Lower lobe of right lung (tissue), 2 donors: ENCODE data around the gene PALLD. TPM values are rescaled to one million over a fixed set of nuclear protein-coding genes. Genes with fewer than 3 reads are reported as not detected.

Experiments
- ATAC-seq, 2 donors: fragments of 200-7000 bp; cut with Tn5 transposase; one replicate each; pipeline ENCODE4 v1.9.1; 2020 to 2022; ENCODE audit warnings: mild to moderate bottlenecking in 2 of 2, moderate library complexity in 2 of 2
- DNase-seq: peaks from one replicate; pipeline ENCODE4 v3.0.0-alpha.2; 2020
- H3K27ac ChIP-seq: fragments of 200-600 bp; one replicate; pipeline ENCODE4 v1.8.0; 2022
- H3K27me3 ChIP-seq: fragments of 200-600 bp; one replicate; pipeline ENCODE4 v1.8.0; 2022; ENCODE audit warnings: low read depth
- H3K36me3 ChIP-seq: fragments of 200-600 bp; one replicate; pipeline ENCODE4 v1.8.0; 2022; ENCODE audit warnings: mild to moderate bottlenecking
- H3K4me1 ChIP-seq: fragments of 200-600 bp; one replicate; pipeline ENCODE4 v1.8.0; 2022
- H3K4me3 ChIP-seq: fragments of 200-600 bp; one replicate; pipeline ENCODE4 v1.8.0; 2022; ENCODE audit warnings: mild to moderate bottlenecking
- H3K9me3 ChIP-seq: fragments of 200-600 bp; one replicate; pipeline ENCODE4 v1.8.0; 2022
- intact Hi-C: fragments of 100-400 bp; cut with DNase I; formaldehyde crosslinking; loops from one replicate; pipeline ENCODE4 v1.11.0; 2022
- total RNA-seq: library from RNA; stranded (reverse); fragmentation: NEBNext Ultra II Directional; extraction: Animal tissue kit (Norgen Biotek cat#: 25700); gene quantifications from one replicate; pipeline ENCODE4 v1.2.1, GENCODE V29; 2021
- TF ChIP-seq, protein P1 (sequence below): fragments of 200-600 bp; IDR thresholded peaks from one replicate; pipeline ENCODE4 v1.8.0; 2022; ENCODE audit warnings: antibody characterized with exemption, mild to moderate bottlenecking
- donor health status: DM: no; HTN: yes; CAD: no; lungs with severe emphysema.

PALLD gene
- total RNA-seq, 1 donor from 2014 or later = 91.9 TPM

DNA sequence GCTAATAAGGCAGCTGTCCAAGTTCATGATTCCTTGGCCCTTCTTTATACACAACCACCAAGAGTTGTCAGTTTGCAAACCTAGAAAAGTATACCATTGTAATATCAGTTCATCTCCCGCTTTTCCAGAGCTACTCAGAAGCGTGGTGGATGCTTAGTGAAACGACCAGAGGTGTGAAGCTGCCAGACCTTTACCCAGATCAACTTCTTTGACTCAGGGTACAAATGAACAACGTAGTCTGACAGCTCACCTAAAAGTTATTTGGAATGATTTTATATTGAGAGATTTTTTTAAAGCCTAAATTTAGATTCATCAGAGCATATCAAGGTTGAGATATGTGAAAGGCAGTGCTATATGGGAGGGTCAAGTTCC is 343.5 kb downstream of the PALLD start:
- no peaks in the 10 kb centered on the region for H3K27me3 ChIP-seq
- H3K36me3 ChIP-seq = no peaks in the 10 kb centered on the region
- no peaks in the 10 kb centered on the region for H3K9me3 ChIP-seq
- TF ChIP-seq, protein P1, sequence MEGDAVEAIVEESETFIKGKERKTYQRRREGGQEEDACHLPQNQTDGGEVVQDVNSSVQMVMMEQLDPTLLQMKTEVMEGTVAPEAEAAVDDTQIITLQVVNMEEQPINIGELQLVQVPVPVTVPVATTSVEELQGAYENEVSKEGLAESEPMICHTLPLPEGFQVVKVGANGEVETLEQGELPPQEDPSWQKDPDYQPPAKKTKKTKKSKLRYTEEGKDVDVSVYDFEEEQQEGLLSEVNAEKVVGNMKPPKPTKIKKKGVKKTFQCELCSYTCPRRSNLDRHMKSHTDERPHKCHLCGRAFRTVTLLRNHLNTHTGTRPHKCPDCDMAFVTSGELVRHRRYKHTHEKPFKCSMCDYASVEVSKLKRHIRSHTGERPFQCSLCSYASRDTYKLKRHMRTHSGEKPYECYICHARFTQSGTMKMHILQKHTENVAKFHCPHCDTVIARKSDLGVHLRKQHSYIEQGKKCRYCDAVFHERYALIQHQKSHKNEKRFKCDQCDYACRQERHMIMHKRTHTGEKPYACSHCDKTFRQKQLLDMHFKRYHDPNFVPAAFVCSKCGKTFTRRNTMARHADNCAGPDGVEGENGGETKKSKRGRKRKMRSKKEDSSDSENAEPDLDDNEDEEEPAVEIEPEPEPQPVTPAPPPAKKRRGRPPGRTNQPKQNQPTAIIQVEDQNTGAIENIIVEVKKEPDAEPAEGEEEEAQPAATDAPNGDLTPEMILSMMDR = no peak
- DNase-seq (no peak), ATAC-seq (no peak)
- peaks cover 7% of the 10 kb centered on the region for H3K4me1 ChIP-seq
- peak overlapping the region; percentile 54 for H3K27ac ChIP-seq
- H3K4me3 ChIP-seq = no peak overlapping the region
- intact Hi-C loops = no loop called here

DNA sequence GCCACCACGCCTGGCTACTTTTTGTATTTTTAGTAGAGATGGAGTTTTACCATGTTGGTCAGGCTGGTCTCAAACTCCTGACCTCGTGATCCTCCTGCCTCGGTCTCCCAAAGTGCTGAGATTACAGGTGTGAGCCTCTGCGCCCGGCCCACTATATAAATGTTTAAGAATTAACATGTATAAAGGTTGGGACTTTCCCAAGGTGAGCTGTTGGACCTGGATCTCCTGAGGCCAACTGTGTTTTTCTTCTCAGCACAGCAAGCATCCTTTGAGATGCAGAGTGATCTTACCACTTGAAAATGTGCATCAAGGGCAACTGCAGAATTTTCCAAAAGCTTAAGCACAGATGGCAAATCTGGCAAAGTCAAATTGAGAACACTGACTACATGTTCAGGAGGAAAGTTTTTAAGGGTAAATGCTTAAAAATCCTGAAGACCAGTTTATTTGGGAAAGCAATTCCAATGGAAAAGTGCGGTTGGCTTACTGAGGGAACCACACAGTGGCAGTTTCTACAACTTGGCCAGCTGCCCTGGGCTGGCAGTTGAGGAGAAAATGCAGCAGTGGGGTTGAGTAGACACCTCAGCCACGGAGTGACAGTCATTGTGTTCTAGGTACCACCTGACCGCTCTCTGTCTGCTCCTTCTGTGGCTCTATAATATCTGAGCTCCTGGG is 344.3 kb downstream of the PALLD start:
- DNase-seq (no peak), ATAC-seq (peak in 1 of 2 donors; percentile 13)
- Histone ChIP-seq H3K4me1 (peaks cover 7% of the 10 kb centered on the region), H3K36me3 (no peaks in the 10 kb centered on the region), H3K4me3 (no peak overlapping the region), H3K27ac (peak overlapping the region; percentile 54), H3K9me3 (no peaks in the 10 kb centered on the region), H3K27me3 (no peaks in the 10 kb centered on the region)
- TF ChIP-seq, protein P1 = no peak
- intact Hi-C loops = no loop called here

DNA sequence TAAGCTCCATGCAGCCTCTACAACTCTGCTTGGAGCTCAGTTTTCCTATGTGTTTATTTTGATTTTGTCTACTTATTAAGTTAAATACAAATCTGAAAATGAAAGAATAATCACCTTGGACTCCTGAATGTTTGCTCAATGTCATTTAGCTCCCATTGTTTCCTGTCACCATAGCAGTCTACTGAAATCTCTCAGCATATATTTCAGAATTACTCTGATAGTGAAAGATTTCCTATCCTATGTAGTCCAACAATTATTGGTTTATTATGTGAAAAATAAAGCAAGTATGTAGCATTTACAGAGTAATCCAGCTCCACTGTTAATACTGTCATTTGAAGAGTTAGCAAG is 344.8 kb downstream of the PALLD start:
- ATAC-seq (no peak), DNase-seq (no peak)
- Histone ChIP-seq H3K27me3 (no peaks in the 10 kb centered on the region), H3K27ac (peak overlapping the region; percentile 54), H3K36me3 (no peaks in the 10 kb centered on the region), H3K4me3 (no peak overlapping the region), H3K9me3 (no peaks in the 10 kb centered on the region), H3K4me1 (peaks cover 7% of the 10 kb centered on the region)
- TF ChIP-seq, protein P1 = no peak
- intact Hi-C loops = no loop called here

DNA sequence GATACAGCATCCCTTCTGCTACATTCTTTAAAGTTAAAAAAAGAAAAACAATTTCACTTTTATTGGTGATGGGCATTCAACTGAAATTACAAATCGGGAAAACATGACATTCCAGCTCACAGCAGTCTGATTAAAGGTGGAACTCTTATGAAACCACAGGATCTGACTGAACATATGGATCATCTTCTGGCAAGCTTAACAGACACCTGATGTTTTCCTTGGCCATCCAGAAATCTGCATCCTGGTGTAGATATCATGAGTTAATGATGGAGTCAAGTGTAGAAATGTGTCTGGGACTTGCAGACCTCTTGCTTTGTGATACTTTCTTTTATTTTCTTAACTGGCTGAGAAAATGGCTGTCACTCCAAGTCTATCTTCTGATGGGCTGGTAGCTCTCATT is 345.3 kb downstream of the PALLD start:
- Histone ChIP-seq H3K27me3 (no peaks in the 10 kb centered on the region), H3K4me1 (peaks cover 8% of the 10 kb centered on the region), H3K4me3 (no peak overlapping the region), H3K9me3 (no peaks in the 10 kb centered on the region), H3K36me3 (no peaks in the 10 kb centered on the region), H3K27ac (peak overlapping the region; percentile 14)
- intact Hi-C loops = no loop called here
- DNase-seq = no peak
- TF ChIP-seq, protein P1 = no peak
- no peak for ATAC-seq

DNA sequence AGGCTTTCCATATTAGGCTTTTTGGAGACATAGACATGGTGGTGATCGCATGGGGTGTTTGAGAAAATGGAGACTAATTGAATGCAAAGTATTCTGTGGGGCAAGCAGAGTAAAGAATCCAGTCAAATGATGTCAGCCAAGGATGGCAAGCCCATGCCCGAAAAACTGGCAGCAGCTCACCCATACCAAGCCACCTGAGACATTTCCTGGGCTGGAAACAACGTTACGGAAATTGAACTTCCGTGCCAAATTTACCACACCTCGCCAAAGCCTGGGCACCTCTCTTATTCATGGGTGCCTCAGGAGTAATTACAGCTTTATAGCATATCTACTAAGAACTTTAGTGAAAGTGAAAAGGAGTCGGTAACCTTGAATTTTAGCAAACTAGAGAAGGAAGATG is 346.8 kb downstream of the PALLD start:
- peak overlapping the region; percentile 44 for H3K27ac ChIP-seq
- H3K9me3 ChIP-seq = no peaks in the 10 kb centered on the region
- DNase-seq (no peak), ATAC-seq (no peak)
- H3K4me3 ChIP-seq = no peak overlapping the region
- intact Hi-C loops = no loop called here
- no peaks in the 10 kb centered on the region for H3K27me3 ChIP-seq
- peaks cover 22% of the 10 kb centered on the region for H3K4me1 ChIP-seq
- H3K36me3 ChIP-seq = no peaks in the 10 kb centered on the region
- TF ChIP-seq, protein P1 = no peak
